Pancreas (tissue), 10 donors: ENCODE data around the gene LAMC1. TPM values are rescaled to one million over a fixed set of nuclear protein-coding genes. Genes with fewer than 3 reads are reported as not detected.

Source experiments
- ATAC-seq, 4 donors: fragments of 200-7000 bp; cut with Tn5 transposase; one replicate each; pipeline versions ENCODE4 v1.8.0 to v1.9.1; 2020; ENCODE audit warnings: mild to moderate bottlenecking in 4 of 4, moderate library complexity in 4 of 4
- DNase-seq, 6 donors: peaks; one replicate each; pipeline ENCODE4 v3.0.0-alpha.2; 2020
- FAIRE-seq: peaks from 2 replicates; lab custom pipeline; 2012; peaks lifted over from hg19 to GRCh38; lab: Jason Lieb, UNC
- H3K27ac ChIP-seq, 4 donors: fragments of 200-600 bp; sonication (generic); 1 replicate in 3 of 4; 2 replicates in 1 of 4; pipeline versions ENCODE4 v1.5.0 to v1.8.0; 2020
- H3K27me3 ChIP-seq, 4 donors: fragments of 200-600 bp; one replicate each; pipeline ENCODE4 v1.8.0; 2021
- H3K36me3 ChIP-seq, 3 donors: fragments of 200-600 bp; sonication (generic) in 1 of 3; one replicate each; pipeline versions ENCODE4 v1.5.0 to v1.8.0; 2020 to 2021
- H3K4me1 ChIP-seq, 3 donors: fragments of 200-600 bp; one replicate each; pipeline ENCODE4 v1.8.0; 2021
- H3K4me3 ChIP-seq, 4 donors: fragments of 200-600 bp; sonication (generic) in 2 of 4; one replicate each; pipeline versions ENCODE4 v1.5.0 to v1.8.0; 2020 to 2021
- H3K9me3 ChIP-seq, 4 donors: fragments of 200-600 bp; one replicate each; pipeline ENCODE4 v1.8.0; 2021
- CTCF ChIP-seq, 4 donors: fragments of 200-600 bp; sonication (generic) in 3 of 4; IDR thresholded peaks; one replicate each; pipeline versions ENCODE4 v1.5.0 to v1.8.0; 2021; ENCODE audit warnings: antibody characterized with exemption in 4 of 4
- WGBS, 2 donors: extraction: QIAGEN DNeasy Blood & Tissue Kit; methylation state at CpG; one replicate each; pipeline ENCODE4 v1.1.7; 2013; 5-methylcytosine and 5-hydroxymethylcytosine counted together
- intact Hi-C, 3 donors: fragments of 100-400 bp; cut with DNase I; formaldehyde crosslinking; loops; one replicate each; pipeline versions ENCODE4 v1.11.1 to v1.14.2; 2022
- polyA plus RNA-seq, 2 donors: library from polyadenylated mRNA; stranded (reverse); fragments of 200-250 nt; gene quantifications; one replicate each; pipeline ENCODE4 v1.2.3, GENCODE V29; 2013
- total RNA-seq, 6 donors: library from RNA; stranded (reverse); fragmentation: NEBNext Ultra II Directional in 4 of 6; extraction: Animal tissue kit (Norgen Biotek cat#: 25700) in 4 of 6; gene quantifications; one replicate each; pipeline versions ENCODE4 v1.2.1 to v1.2.4, GENCODE V29; 2021 to 2023
- donor health status: healthy with polysubstance abuse.
- donor health status: DM: no; HTN: no; CAD: no; lungs with moderate emphysema.
- donor health status: DM: no; HTN: no; CAD: no.
- donor health status: control.
- donor health status: control.
- donor health status: Bipolar disorder and iron deficiency.
- donor health status: DM: yes; HTN: yes; CAD: no.
- donor health status: DM: no; HTN: no; CAD: no.
- donor health status: DM: no; HTN: no; CAD: no.
- donor health status: DM: yes; HTN: yes; CAD: no.

LAMC1 gene
- total and polyA plus RNA-seq, 8 donors: 11.2 to 50.1 (median 29.4) TPM

- intact Hi-C loops: no loop called here
These were observed 165.0 kb downstream of the LAMC1 start for GRCh38 chr1:183188240-183188639.

DNA sequence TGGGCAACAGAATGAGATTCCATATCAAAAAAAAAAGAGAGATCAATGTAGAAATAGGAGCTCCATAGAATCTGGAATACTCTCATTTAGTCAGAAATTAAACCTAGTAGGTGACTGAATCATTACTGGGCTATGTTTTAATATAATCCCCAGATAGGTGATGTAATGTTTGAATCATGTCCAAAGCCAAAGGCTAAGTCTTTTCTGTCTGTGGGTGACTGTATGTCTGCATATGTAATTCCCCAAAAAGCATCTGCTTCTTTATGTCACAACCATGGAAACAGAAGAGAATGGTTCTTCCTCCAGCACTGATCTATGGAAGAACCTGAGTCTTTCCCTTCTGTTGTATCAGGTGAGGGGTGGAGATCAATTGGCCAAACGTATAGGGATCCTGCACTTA lies 168.6 kb downstream of the LAMC1 start:
- no peak for TF ChIP-seq CTCF (IDR thresholded peaks at IDR 0.05)
- H3K4me3 ChIP-seq: no peak overlapping the region
- no peaks in the 10 kb centered on the region for H3K36me3 ChIP-seq
- WGBS, 2 donors: 54 to 58% methylated on average over 1 of the region's 1 CpG
- no peak overlapping the region for H3K27ac ChIP-seq
- DNase-seq: no peak
- no peaks in the 10 kb centered on the region for H3K4me1 ChIP-seq
- H3K27me3 ChIP-seq: no peaks in the 10 kb centered on the region
- peak in 1 of 4 donors; percentile 29 for ATAC-seq
- no peaks in the 10 kb centered on the region for H3K9me3 ChIP-seq
- no peak for FAIRE-seq
- intact Hi-C loops: no loop called here

More at GRCh38 chr1:183188240-183188639, 165.0 kb downstream of the LAMC1 start:
- ATAC-seq (no peak), FAIRE-seq (no peak), DNase-seq (no peak)
- H3K27ac ChIP-seq: no peak overlapping the region
- no peak for TF ChIP-seq CTCF (IDR thresholded peaks at IDR 0.05)
- no peaks in the 10 kb centered on the region for H3K27me3 ChIP-seq
- 84 to 86% methylated on average over 1 of the region's 1 CpG for WGBS, 2 donors
- H3K4me1 ChIP-seq: no peaks in the 10 kb centered on the region
- H3K36me3 ChIP-seq: no peaks in the 10 kb centered on the region
- no peaks in the 10 kb centered on the region for H3K9me3 ChIP-seq
- no peak overlapping the region for H3K4me3 ChIP-seq

- TF ChIP-seq CTCF (IDR thresholded peaks at IDR 0.05): no peak
- FAIRE-seq (no peak), DNase-seq (no peak), ATAC-seq (no peak)
- intact Hi-C loops: no loop called here
- Histone ChIP-seq H3K27me3 (no peaks in the 10 kb centered on the region), H3K9me3 (no peaks in the 10 kb centered on the region), H3K27ac (no peak overlapping the region), H3K4me3 (no peak overlapping the region), H3K4me1 (no peaks in the 10 kb centered on the region), H3K36me3 (no peaks in the 10 kb centered on the region)
- 84 to 90% methylated on average over 4 of the region's 4 CpGs for WGBS, 2 donors
These were observed 170.8 kb downstream of the LAMC1 start for GRCh38 chr1:183193963-183194525.

GRCh38 chr1:183194527-183195141 lies 171.4 kb downstream of the LAMC1 start:
- intact Hi-C loops: no loop called here
- DNase-seq (no peak), ATAC-seq (no peak), FAIRE-seq (no peak)
- no peak overlapping the region for H3K27ac ChIP-seq
- H3K9me3 ChIP-seq: no peaks in the 10 kb centered on the region
- H3K4me3 ChIP-seq: no peak overlapping the region
- 90 to 93% methylated on average over 1 of the region's 1 CpG for WGBS, 2 donors
- H3K36me3 ChIP-seq: no peaks in the 10 kb centered on the region
- no peaks in the 10 kb centered on the region for H3K27me3 ChIP-seq
- TF ChIP-seq CTCF (IDR thresholded peaks at IDR 0.05): no peak
- H3K4me1 ChIP-seq: no peaks in the 10 kb centered on the region

DNA sequence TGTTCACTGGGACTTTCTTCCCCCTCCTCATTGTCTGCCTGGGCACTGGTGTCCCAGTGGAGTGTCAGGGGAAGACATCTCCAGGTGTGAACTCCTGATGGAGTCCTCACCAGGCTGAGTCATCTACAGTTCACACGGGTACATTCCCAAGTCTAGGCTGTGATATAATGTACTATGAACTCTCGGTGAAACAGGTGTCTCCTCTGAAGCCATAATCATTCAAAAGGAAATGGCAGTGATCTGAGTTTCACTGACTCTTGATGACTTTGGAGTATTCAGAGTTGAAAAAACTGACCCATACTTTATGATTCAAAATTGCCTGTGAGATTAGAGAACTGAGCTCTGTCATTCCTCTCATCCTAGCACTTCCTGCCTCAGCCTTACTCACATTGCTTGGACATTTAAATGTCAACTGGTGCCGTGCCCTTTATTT lies 171.9 kb downstream of the LAMC1 start:
- FAIRE-seq (no peak), DNase-seq (no peak), ATAC-seq (peak in 2 of 4 donors; percentile 23 to 48)
- Histone ChIP-seq H3K4me1 (no peaks in the 10 kb centered on the region), H3K4me3 (no peak overlapping the region), H3K9me3 (no peaks in the 10 kb centered on the region), H3K36me3 (no peaks in the 10 kb centered on the region), H3K27ac (no peak overlapping the region), H3K27me3 (no peaks in the 10 kb centered on the region)
- TF ChIP-seq CTCF (IDR thresholded peaks at IDR 0.05): no peak
- intact Hi-C loops: no loop called here
- 41 to 51% methylated on average over 3 of the region's 3 CpGs for WGBS, 2 donors
